Endothelial cell of hepatic sinusoid (primary cell): ENCODE measurements around the gene AGMAT.

Experiments used
- in situ Hi-C: cut with HindIII; loops from 2 replicates; pipeline ENCODE4 v1.10.0; 2017; ENCODE audit warnings: low sequenced_read_pairs

The AGMAT gene, protein sequence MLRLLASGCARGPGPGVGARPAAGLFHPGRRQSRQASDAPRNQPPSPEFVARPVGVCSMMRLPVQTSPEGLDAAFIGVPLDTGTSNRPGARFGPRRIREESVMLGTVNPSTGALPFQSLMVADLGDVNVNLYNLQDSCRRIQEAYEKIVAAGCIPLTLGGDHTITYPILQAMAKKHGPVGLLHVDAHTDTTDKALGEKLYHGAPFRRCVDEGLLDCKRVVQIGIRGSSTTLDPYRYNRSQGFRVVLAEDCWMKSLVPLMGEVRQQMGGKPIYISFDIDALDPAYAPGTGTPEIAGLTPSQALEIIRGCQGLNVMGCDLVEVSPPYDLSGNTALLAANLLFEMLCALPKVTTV

DNA sequence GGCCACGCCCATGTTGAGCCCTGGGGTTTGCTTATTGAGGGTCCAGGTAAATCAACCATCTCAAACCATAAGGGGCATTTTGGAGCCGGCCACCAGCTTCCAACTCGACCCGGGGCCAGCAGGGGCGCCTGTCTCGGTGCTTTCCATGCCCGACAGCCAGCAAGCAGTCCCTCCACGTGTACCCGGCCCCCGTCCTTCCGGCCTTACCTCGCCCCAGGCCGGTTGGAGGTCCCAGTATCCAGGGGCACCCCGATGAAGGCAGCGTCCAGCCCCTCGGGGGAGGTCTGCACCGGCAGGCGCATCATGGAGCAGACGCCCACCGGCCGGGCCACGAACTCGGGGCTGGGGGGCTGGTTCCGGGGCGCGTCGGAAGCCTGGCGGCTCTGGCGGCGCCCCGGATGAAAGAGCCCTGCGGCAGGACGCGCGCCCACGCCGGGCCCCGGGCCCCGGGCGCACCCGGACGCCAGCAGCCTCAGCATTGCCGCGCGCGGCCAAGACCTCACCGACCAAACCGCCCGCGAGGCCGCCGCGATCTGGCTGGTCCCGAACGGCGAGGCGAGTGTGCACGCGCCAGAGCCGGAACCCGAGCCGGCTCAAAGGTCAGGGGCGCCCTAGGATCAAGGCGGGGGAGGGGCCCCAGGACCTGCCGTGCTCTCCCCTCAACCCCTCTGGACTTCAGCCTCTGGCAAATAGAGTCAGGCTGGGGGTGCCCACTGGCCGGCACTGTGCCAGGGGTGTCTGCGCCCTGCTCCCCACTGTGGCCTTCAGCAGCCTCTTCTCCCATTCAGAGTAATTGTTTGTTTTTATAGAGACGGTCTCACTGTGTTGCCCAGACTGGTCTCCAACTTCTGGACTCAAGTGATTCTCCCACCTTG, at the start of gene AGMAT:
AGMAT (minus strand) TSS at position 563 of the 875 bp plus-strand sequence; CDS start at position 479, 84 bp downstream.
- in situ Hi-C loops, result no loop called here

GRCh38 chr1:15633756-15634420, 49.0 kb upstream of the AGMAT start:
- in situ Hi-C loops, result no loop called here

GRCh38 chr1:15628003-15628402, 43.2 kb upstream of the AGMAT start:
- in situ Hi-C loops, result no loop called here

- in situ Hi-C loops, result no loop called here
These were observed 42.6 kb upstream of the AGMAT start for GRCh38 chr1:15627343-15627988.

GRCh38 chr1:15626269-15626950, 41.6 kb upstream of the AGMAT start:
- in situ Hi-C loops, result no loop called here

DNA sequence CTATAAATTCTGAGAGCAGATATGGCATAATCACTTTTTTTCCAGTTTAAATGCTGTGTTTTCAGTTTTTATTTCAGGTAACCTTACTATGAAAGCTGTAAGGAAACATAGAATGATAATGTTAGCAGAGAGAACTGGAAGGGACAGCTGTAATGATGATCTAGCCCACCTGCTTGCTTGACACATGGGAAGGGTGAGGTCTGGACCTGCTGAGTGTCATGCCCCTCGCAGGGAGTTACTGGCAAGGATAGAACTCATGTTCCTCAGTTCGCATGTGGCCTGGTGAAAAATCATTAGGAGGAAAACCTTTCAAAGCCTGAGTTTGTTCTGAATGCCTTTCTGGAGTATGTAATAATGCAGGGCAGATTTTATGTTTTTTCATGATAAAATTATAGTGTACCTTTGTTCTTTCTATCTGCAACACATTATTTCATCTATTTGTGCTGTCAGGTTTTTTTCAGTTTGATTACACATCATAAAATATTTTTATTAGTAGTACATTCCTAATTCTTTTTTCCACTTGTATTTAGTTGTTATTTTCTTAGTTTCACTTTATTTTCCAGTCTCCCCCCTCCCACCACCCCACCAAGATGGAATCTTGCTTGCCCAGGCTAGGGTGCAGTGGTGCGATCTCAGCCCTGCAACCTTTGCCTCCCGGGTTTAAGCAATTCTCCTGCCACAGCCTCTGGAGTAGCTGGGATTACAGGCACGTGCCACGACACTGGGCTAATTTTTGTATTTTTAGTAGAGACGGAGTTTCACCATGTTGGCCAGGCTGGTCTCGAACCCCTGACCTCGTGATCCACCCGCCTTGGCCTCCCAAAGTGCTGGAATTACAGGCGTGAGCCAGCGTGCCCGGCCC, 40.4 kb upstream of the AGMAT start:
- in situ Hi-C loops, result no loop called here

- in situ Hi-C loops, result no loop called here
These were observed 39.4 kb upstream of the AGMAT start for GRCh38 chr1:15624133-15624714.

DNA sequence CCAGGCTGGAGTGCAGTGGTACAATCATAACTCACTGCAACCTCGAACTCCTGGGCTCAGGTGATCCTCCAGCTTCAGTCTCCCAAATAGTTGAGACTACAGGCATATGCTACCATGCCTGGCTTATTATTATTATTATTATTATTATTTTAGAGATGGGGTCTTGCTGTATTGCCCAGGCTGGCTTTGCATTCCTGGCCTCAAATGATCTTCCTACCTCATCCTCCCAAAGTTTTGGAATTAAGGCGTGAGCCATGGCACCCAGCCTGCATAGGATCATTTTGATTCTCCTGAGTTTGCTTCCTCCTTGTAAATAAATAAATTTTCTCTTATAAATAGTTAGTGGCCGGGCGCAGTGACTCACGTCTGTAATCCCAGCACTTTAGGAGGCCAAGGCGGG, 38.6 kb upstream of the AGMAT start:
- in situ Hi-C loops, result no loop called here

GRCh38 chr1:15622712-15623373, 38.0 kb upstream of the AGMAT start:
- in situ Hi-C loops, result no loop called here

- in situ Hi-C loops, result no loop called here
These were observed 37.1 kb upstream of the AGMAT start for GRCh38 chr1:15621975-15622374.

GRCh38 chr1:15620902-15621682, 36.2 kb upstream of the AGMAT start:
- in situ Hi-C loops, result no loop called here

GRCh38 chr1:15620155-15620545, 35.3 kb upstream of the AGMAT start:
- in situ Hi-C loops, result no loop called here

- in situ Hi-C loops, result no loop called here
These were observed 34.0 kb upstream of the AGMAT start for GRCh38 chr1:15618655-15619525.

GRCh38 chr1:15618077-15618654, 33.3 kb upstream of the AGMAT start:
- in situ Hi-C loops, result no loop called here

- in situ Hi-C loops, result no loop called here
These were observed 32.6 kb upstream of the AGMAT start, which contains the start of gene DDI2 for GRCh38 chr1:15617173-15618076. TSS of gene DDI2 (plus strand) at chr1:15617458. CDS start at chr1:15617671, 213 bp downstream.
